Endothelial cell of umbilical vein (primary cell): Measurements from ENCODE around the gene RGS1. TPM values are rescaled to one million over a fixed set of nuclear protein-coding genes. Genes with fewer than 3 reads are reported as not detected.

Experiments used
- BruUV-seq: library from RNA; stranded (reverse); fragments of 400-500 nt; replicated peaks from 2 replicates; lab custom pipeline; 2021; lab: Mats Ljungman, UMichigan
- CTCF ChIA-PET: fragments of 300-600, 350-600 bp; sonication (Branson Sonifier 250); formaldehyde crosslinking; loops from one replicate; lab custom pipeline; 2021; ENCODE audit warnings: antibody characterized with exemption, inconsistent platforms; lab: Charles Lee
- POLR2A ChIA-PET: fragments of 300-600, 350-600 bp; sonication (Branson Sonifier 250); formaldehyde crosslinking; loops from one replicate; lab custom pipeline; 2021; ENCODE audit warnings: antibody characterized with exemption, inconsistent platforms; lab: Charles Lee
- DNase-seq: peaks from one replicate; pipeline ENCODE4 v3.0.0-alpha.2; 2011; ENCODE audit warnings: low read depth, low spot score
- FAIRE-seq: peaks from 2 replicates; lab custom pipeline; 2011; peaks lifted over from hg19 to GRCh38; lab: Jason Lieb, UNC
- H2AFZ ChIP-seq: 2 replicates; pipeline ENCODE4 v1.6.0; 2012; ENCODE audit warnings: low read depth, low read length, control low read depth, inconsistent platforms
- H3K27ac ChIP-seq: 2 replicates; pipeline ENCODE4 v1.5.1; 2011; ENCODE audit warnings: low read depth, mild to moderate bottlenecking, control low read depth, low read length, moderate library complexity; ENCODE audit not compliant: insufficient read depth
- H3K27me3 ChIP-seq, 2 experiments: 2 replicates each; pipeline versions ENCODE4 v1.6.0 to v1.6.1; 2011; ENCODE audit warnings: low read length in 2 of 2, mixed read lengths in 1 of 2; ENCODE audit not compliant: control insufficient read depth in 2 of 2, insufficient read depth in 2 of 2
- H3K36me3 ChIP-seq, 2 experiments: 2 replicates in 1 of 2; 3 replicates in 1 of 2; pipeline ENCODE4 v1.5.1; 2011; ENCODE audit warnings: low read length in 2 of 2, mild to moderate bottlenecking in 1 of 2, moderate library complexity in 1 of 2; ENCODE audit not compliant: control insufficient read depth in 2 of 2, insufficient read depth in 2 of 2; ENCODE audit errors: extremely low read depth in 1 of 2
- H3K4me1 ChIP-seq: 3 replicates; pipeline ENCODE4 v1.5.1; 2011; ENCODE audit warnings: mild to moderate bottlenecking, low read length; ENCODE audit not compliant: control insufficient read depth, insufficient read depth; ENCODE audit errors: extremely low read depth
- H3K4me2 ChIP-seq: 2 replicates; pipeline ENCODE4 v1.6.1; 2011; ENCODE audit warnings: low read length, control low read depth, mixed read lengths; ENCODE audit not compliant: insufficient read depth
- H3K4me3 ChIP-seq, 3 experiments: fragments of 200-600 bp in 1 of 3; sonication (generic), shearing (Covaris generic) in 1 of 3; replicated peaks in 1 of 3; 2 replicates each; pipeline ENCODE4 v1.5.1; 2011 to 2016; ENCODE audit warnings: control low read depth in 3 of 3, low read length in 3 of 3, mild to moderate bottlenecking in 2 of 3, inconsistent platforms in 1 of 3, low read depth in 1 of 3, moderate library complexity in 1 of 3; ENCODE audit not compliant: insufficient read depth in 1 of 3
- H3K79me2 ChIP-seq: 2 replicates; pipeline ENCODE4 v1.6.0; 2012; ENCODE audit warnings: low read length, inconsistent platforms; ENCODE audit not compliant: control insufficient read depth, insufficient read depth
- H3K9ac ChIP-seq: replicated peaks from 2 replicates; pipeline ENCODE3; 2011; ENCODE audit warnings: low read length, control low read depth; ENCODE audit not compliant: insufficient read depth; ENCODE audit errors: extremely low read depth
- H3K9me1 ChIP-seq: replicated peaks from 3 replicates; pipeline ENCODE4 v1.6.0; 2011; ENCODE audit warnings: mild to moderate bottlenecking, low read length; ENCODE audit not compliant: control insufficient read depth, insufficient read depth; ENCODE audit errors: extremely low read depth
- H3K9me3 ChIP-seq: replicated peaks from 2 replicates; pipeline ENCODE4 v1.5.1; 2012; ENCODE audit warnings: low read length, inconsistent platforms; ENCODE audit not compliant: control insufficient read depth, insufficient read depth
- H4K20me1 ChIP-seq: replicated peaks from 2 replicates; pipeline ENCODE3; 2011; ENCODE audit warnings: mild to moderate bottlenecking, low read length; ENCODE audit not compliant: control insufficient read depth, insufficient read depth; ENCODE audit errors: extremely low read depth
- EZH2 ChIP-seq: IDR thresholded peaks from 2 replicates; pipeline ENCODE4 v1.6.1; 2012; ENCODE audit warnings: borderline replicate concordance, low read depth, mild to moderate bottlenecking, moderate library complexity, low read length, inconsistent platforms; ENCODE audit not compliant: severe bottlenecking
- GATA2 ChIP-seq: IDR thresholded peaks from 2 replicates; pipeline ENCODE4 v1.7.0; 2011; ENCODE audit warnings: low read depth, mild to moderate bottlenecking, moderate library complexity, mixed read lengths, low read length; ENCODE audit not compliant: insufficient read length, insufficient read depth
- JUN ChIP-seq: IDR thresholded peaks from 2 replicates; pipeline ENCODE4 v1.6.1; 2011; ENCODE audit warnings: borderline replicate concordance, low read depth; ENCODE audit not compliant: insufficient read length, insufficient read depth
- MYC ChIP-seq: IDR thresholded peaks from one replicate; pipeline ENCODE4 v1.6.1; 2011; ENCODE audit warnings: mild to moderate bottlenecking, low read depth, low read length
- POLR2A ChIP-seq: IDR thresholded peaks from 2 replicates; pipeline ENCODE4 v1.6.1; 2012; ENCODE audit warnings: low read depth, mild to moderate bottlenecking, control low read depth, low read length
- POLR2AphosphoS5 ChIP-seq: IDR thresholded peaks from 2 replicates; pipeline ENCODE4 v1.6.1; 2012; ENCODE audit warnings: low read depth, mild to moderate bottlenecking, control low read depth, low read length, moderate library complexity; ENCODE audit not compliant: insufficient read depth
- dilution Hi-C: fragments of 300-500 bp; cut with MboI; formaldehyde crosslinking; loops from one replicate; pipeline ENCODE4 v1.15.0; 2019; ENCODE audit warnings: low sequenced_read_pairs; ENCODE audit not compliant: extremely low pct_ligation_motif_present
- intact Hi-C: fragments of 100-400 bp; cut with micrococcal nuclease; formaldehyde crosslinking; loops from one replicate; pipeline ENCODE4 v1.10.0; 2022
- polyA plus RNA-seq, 4 experiments: library from polyadenylated mRNA; depleted of rRNA in 3 of 4; stranded (reverse) in 3 of 4; unstranded in 1 of 4; fragments of >200 nt; gene quantifications; 2 replicates each; pipeline versions ENCODE4 v1.2.1 to v1.2.3, GENCODE V29; 2011 to 2012; ENCODE audit warnings: missing spikeins in 1 of 4
- total RNA-seq: library from RNA; stranded (reverse); gene quantifications from 2 replicates; pipeline ENCODE4 v1.2.3, GENCODE V29; 2021
- TF ChIP-seq, protein P1 (sequence below): IDR thresholded peaks from 2 replicates; pipeline ENCODE4 v1.6.1; 2011; ENCODE audit not compliant: insufficient read depth, insufficient read length
- TF ChIP-seq, protein P2 (sequence below), 2 donors: IDR thresholded peaks; 1 replicate in 1 of 2; 2 replicates in 1 of 2; pipeline ENCODE4 v1.5.1; 2011; ENCODE audit warnings: low read length in 2 of 2, mild to moderate bottlenecking in 2 of 2, moderate library complexity in 2 of 2, control low read depth in 1 of 2, inconsistent platforms in 1 of 2, low read depth in 1 of 2; ENCODE audit not compliant: insufficient read depth in 1 of 2; ENCODE audit errors: extremely low read depth in 1 of 2

The RGS1 gene
- total and polyA plus RNA-seq, 2 donors (not counting 3 experiments of a cell fraction or from before 2014, with no cell fraction given), result not detected

DNA sequence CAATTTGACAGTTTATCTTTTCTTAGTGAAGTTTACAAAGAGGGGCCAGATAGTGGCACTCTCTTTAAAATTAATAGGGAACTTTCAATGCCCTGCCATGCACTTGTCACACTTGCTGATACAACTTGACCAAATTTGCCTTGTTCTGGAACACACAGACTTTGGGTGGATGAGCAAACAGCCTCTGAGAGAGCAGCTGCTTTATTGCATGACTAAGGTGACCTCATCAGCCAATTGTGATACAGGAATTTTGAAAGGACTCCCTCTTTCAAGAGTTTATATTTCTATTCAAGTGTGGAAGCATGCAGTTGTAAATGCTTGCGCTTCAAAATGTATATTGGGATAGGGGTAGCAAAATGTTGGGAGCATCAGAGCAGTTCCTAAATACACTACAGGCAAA, 2.1 kb upstream of the RGS1 start:
- no peaks in the 10 kb centered on the region for H3K4me1 ChIP-seq
- no peaks in the 10 kb centered on the region for H3K79me2 ChIP-seq
- ChIA-PET CTCF (interaction anchor here (1.2 to 2.0 kb wide), 2 partner anchors 10 to 25 kb away, joined by 3 to 7 read pairs; no protein-coding TSS in a partner anchor), POLR2A (no interaction called here)
- BruUV-seq, result no TSS peak
- FAIRE-seq (no peak), DNase-seq (no peak)
- no peaks in the 10 kb centered on the region for H3K9me1 ChIP-seq
- no peak overlapping the region for H2AFZ ChIP-seq
- no peaks in the 10 kb centered on the region for H4K20me1 ChIP-seq
- no peak overlapping the region for H3K4me2 ChIP-seq
- H3K9ac ChIP-seq, result no peak overlapping the region
- H3K9me3 ChIP-seq, result no peaks in the 10 kb centered on the region
- dilution Hi-C loops, result no loop called here
- TF ChIP-seq GATA2 (no peak), POLR2AphosphoS5 (no peak), MYC (no peak), EZH2 (no peak), POLR2A (no peak), JUN (no peak)
- TF ChIP-seq, protein P1, sequence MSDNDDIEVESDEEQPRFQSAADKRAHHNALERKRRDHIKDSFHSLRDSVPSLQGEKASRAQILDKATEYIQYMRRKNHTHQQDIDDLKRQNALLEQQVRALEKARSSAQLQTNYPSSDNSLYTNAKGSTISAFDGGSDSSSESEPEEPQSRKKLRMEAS, result no peak
- TF ChIP-seq, protein P2, sequence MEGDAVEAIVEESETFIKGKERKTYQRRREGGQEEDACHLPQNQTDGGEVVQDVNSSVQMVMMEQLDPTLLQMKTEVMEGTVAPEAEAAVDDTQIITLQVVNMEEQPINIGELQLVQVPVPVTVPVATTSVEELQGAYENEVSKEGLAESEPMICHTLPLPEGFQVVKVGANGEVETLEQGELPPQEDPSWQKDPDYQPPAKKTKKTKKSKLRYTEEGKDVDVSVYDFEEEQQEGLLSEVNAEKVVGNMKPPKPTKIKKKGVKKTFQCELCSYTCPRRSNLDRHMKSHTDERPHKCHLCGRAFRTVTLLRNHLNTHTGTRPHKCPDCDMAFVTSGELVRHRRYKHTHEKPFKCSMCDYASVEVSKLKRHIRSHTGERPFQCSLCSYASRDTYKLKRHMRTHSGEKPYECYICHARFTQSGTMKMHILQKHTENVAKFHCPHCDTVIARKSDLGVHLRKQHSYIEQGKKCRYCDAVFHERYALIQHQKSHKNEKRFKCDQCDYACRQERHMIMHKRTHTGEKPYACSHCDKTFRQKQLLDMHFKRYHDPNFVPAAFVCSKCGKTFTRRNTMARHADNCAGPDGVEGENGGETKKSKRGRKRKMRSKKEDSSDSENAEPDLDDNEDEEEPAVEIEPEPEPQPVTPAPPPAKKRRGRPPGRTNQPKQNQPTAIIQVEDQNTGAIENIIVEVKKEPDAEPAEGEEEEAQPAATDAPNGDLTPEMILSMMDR (IDR thresholded peaks at IDR 0.05; ENCODE audit: extremely low read depth in 1 of 2, insufficient read depth in 1 of 2, low read depth in 1 of 2, low read length in 2 of 2), result no peak
- intact Hi-C loops, result no loop called here
- no peaks in the 10 kb centered on the region for H3K27me3 ChIP-seq
- no peak overlapping the region for H3K27ac ChIP-seq
- no peak overlapping the region for H3K4me3 ChIP-seq
- H3K36me3 ChIP-seq, result no peaks in the 10 kb centered on the region
